Ammon's horn (tissue), 1 donor: ENCODE data around the gene CCDC77.
"Not testable (repeated sequence)": the region's sequence is repeated elsewhere in the genome, so short reads cannot be mapped to it uniquely, and the experiment has no call there.

Experiments used
- DNase-seq: peaks from one replicate; pipeline ENCODE4 v3.0.0-alpha.2; 2016; ENCODE audit warnings: low spot score

The CCDC77 gene

GRCh38 chr12:401235-402028, at the start of gene CCDC77:
CCDC77 (plus strand) TSS chr12:401644; CDS start chr12:409384, 7,740 bp downstream.
- peak; percentile 97 for DNase-seq

GRCh38 chr12:356276-356988, 45.0 kb upstream of the CCDC77 start:
- no peak for DNase-seq

- no peak for DNase-seq
These were observed 42.4 kb upstream of the CCDC77 start for GRCh38 chr12:359091-359490.

GRCh38 chr12:366820-367219, 34.6 kb upstream of the CCDC77 start:
- DNase-seq: no peak

GRCh38 chr12:367972-368371, 33.5 kb upstream of the CCDC77 start:
- DNase-seq: no peak

GRCh38 chr12:370739-371485, 30.5 kb upstream of the CCDC77 start:
- DNase-seq: not testable (repeated sequence)

- DNase-seq: no peak
These were observed 14.8 kb upstream of the CCDC77 start for GRCh38 chr12:386651-387050.

- no peak for DNase-seq
These were observed 13.4 kb upstream of the CCDC77 start for GRCh38 chr12:388012-388411.

- DNase-seq: peak; percentile 26
These were observed 12.8 kb upstream of the CCDC77 start for GRCh38 chr12:388541-389141.

GRCh38 chr12:389142-390096, 12.0 kb upstream of the CCDC77 start, which contains the start of gene KDM5A:
KDM5A (minus strand) TSS chr12:389320; CDS start chr12:389091, 229 bp downstream.
- peak; percentile 96 for DNase-seq

- DNase-seq: no peak
These were observed 616 bp upstream of the CCDC77 start for GRCh38 chr12:400828-401227.

GRCh38 chr12:402029-402389, 565 bp downstream of the CCDC77 start:
- DNase-seq: peak; percentile 27

- no peak for DNase-seq
These were observed 13.4 kb downstream of the CCDC77 start for GRCh38 chr12:414859-415258.

- DNase-seq: no peak
These were observed 17.0 kb downstream of the CCDC77 start for GRCh38 chr12:418432-418831.

GRCh38 chr12:422526-422925, 21.1 kb downstream of the CCDC77 start:
- DNase-seq: no peak

GRCh38 chr12:435737-436136, 34.3 kb downstream of the CCDC77 start:
- not testable (repeated sequence) for DNase-seq

GRCh38 chr12:442235-442884, 40.9 kb downstream of the CCDC77 start:
- DNase-seq: peak; percentile 57

- no peak for DNase-seq
These were observed 45.7 kb downstream of the CCDC77 start for GRCh38 chr12:447141-447540.

- DNase-seq: no peak
These were observed 47.8 kb downstream of the CCDC77 start for GRCh38 chr12:449203-449602.

GRCh38 chr12:450438-450837, 49.0 kb downstream of the CCDC77 start:
- no peak for DNase-seq
